KOPT-K1 (cell line): ENCODE measurements around the gene SNX21.
A peak's percentile ranks its signal among the peaks of the same experiment; 100 is the strongest.
"Not testable (repeated sequence)": the region's sequence is repeated elsewhere in the genome, so short reads cannot be mapped to it uniquely, and the experiment has no call there.

Experiments used
- H3K27ac ChIP-seq: fragments of 200-600 bp; sonication (generic); 2 replicates; pipeline ENCODE4 v1.5.1; 2016; ENCODE audit warnings: antibody characterized with exemption, mild to moderate bottlenecking, low read depth, low read length; ENCODE audit not compliant: poor library complexity, severe bottlenecking
- H3K36me3 ChIP-seq: fragments of 200-600 bp; sonication (generic); 2 replicates; pipeline ENCODE4 v1.5.1; 2017; ENCODE audit warnings: antibody characterized with exemption, mild to moderate bottlenecking, low read length, moderate library complexity; ENCODE audit not compliant: insufficient read depth
- H3K9me3 ChIP-seq: fragments of 200-600 bp; sonication (generic); 2 replicates; pipeline ENCODE4 v1.5.1; 2017; ENCODE audit warnings: antibody characterized with exemption, low read length, mild to moderate bottlenecking; ENCODE audit not compliant: insufficient read depth, poor library complexity, severe bottlenecking

The SNX21 gene

DNA sequence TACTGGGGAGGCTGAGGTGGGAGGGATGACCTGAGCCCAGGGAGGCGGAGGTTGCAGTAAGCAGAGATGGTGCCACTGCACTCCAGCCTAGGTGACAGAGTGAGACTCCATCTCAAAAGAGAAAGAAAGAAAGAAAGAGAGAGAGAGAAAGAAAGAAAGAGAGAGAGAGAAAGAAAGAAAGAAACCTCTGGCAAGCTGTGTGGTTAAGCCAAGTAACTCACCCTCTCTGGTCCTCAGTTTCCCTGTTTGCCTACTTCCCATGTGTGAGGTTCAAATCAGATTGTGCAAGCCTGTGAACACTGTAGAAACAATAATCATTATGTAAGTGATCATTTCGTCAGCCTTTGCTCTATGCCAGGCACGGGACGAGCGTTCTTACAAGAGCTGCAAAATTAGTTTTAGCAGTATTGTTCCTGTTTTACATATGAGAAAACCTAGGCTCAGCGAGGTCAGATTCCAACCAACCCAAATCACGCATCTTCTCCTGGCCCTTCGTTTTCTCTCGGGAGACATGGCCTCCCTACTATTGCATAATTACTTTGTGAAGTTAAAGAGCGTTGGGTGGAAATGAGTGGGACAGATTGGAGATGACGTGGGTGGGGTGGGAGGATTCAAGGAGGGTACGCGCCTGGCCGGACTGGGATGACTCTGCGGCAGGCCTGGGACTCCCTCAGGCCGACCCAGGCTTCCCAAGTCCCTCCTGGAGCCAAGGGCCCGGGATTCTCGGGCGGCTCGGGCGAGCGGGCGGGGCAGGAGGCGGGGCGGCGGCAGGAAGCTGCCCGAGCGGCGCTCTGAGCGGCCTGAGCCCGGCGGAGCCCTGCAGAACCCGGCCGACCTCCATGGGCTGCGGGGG lies at the start of gene SNX21:
Gene SNX21 (plus strand): TSS at position 770 of the 853 bp plus-strand sequence. CDS start 121 bp downstream, outside the sequence.
- H3K9me3 ChIP-seq = no peaks in the 10 kb centered on the region
- no peak within 1 kb of the TSS for H3K27ac ChIP-seq
- no peaks in the 10 kb centered on the region for H3K36me3 ChIP-seq

DNA sequence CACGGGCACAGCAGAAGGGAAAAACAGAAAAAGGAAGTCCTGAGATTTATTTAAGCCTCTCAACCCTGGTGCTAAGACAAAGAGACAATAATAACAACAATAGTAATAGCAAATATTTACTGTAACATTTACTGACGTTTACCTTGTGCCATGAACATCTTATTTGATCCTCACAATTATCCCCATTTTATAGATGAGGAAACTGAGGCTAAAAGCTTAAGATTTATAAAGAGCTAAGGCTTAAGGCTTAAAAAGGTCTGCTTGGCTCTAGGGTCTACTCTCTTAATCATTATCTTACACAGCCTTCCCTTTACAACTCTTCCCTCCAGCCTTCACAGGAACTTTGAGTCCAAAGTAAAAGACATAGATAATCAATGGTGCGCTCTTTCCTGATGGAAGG lies 45.2 kb upstream of the SNX21 start:
- H3K27ac ChIP-seq = no peak overlapping the region
- no peaks in the 10 kb centered on the region for H3K36me3 ChIP-seq
- no peaks in the 10 kb centered on the region for H3K9me3 ChIP-seq

DNA sequence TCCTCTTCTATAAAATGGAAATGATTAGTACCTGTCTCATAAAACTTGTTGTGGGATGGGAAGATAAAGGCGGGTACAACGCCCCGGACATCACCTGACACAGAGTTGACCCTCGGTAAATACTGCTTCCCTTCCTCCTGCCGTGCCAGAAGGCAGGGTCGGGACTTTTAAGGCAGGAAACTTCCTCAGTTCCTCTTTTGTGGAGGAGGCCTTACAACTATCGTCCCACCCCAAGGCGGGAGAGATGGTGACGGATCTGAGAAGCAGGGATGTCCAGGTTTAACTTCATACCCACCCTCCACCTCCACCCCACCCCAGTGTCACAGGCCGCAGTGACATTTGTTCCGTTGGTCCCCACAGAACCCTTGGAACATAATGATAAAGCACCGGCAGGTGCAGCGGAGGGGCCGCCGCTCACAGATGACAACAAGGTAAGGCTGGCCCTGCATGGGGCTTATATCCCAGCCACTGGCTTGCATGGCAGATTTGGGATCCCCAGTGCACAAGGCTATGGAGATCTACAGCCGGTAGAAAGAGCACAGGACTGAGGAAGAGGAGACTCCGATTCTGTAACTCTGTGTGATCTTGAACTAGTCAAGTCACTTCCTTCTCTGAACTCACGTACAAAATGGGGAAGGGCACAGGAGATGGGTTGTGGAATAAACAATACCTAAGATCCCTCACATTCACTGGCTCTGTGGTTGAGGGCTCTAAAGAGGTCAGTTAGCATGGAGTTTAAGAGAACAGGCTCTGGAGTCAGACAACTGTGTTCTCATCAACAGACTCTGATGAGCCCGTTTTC lies 41.1 kb upstream of the SNX21 start:
- Histone ChIP-seq H3K36me3 (peaks cover 34% of the 10 kb centered on the region), H3K9me3 (no peaks in the 10 kb centered on the region), H3K27ac (peak overlapping the region; percentile 67)

DNA sequence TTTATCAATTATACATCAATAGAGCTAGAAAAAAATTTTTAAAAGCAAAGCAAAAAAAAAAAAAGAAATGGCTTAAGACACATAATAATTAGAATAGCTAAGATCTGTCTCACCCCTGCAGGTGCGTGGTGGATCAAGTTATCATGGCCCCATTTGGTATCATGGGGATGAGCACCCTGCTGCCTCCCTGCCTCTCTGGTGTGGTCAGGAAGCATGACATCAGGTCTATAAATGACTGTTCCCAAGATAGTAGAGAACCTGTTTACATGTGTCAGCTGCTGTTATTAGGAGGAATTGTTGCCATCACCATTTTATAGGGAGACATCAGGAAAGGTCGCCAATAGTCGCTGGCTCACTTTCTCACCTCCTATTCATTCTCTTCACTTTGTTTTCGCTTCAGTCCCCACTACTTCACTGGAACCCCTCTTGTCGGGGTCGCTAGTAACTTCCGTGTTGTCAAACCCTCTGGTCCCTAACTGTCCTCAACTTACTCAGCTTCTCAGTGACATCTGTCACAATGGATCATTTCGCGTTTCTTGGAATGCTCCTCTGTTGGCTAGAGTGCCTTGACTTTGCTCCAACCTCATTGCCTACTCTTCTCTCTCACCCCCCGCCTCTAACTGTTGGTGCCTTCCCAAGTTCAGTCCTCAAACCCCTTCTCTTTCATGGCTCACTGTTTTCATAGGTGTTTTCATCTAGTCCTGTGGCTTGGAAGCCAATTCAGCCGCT lies 37.1 kb upstream of the SNX21 start:
- Histone ChIP-seq H3K9me3 (no peaks in the 10 kb centered on the region), H3K36me3 (peaks cover 43% of the 10 kb centered on the region)

GRCh38 chr20:45797510-45797909 lies 36.1 kb upstream of the SNX21 start:
- not testable (repeated sequence) for H3K27ac ChIP-seq, H3K9me3 ChIP-seq
- peaks cover 53% of the 10 kb centered on the region for H3K36me3 ChIP-seq

More for the DNA sequence above, 37.1 kb upstream of the SNX21 start:
- no peak overlapping the region for H3K27ac ChIP-seq

GRCh38 chr20:45797955-45798354 lies 35.6 kb upstream of the SNX21 start:
- H3K27ac ChIP-seq, H3K9me3 ChIP-seq: not testable (repeated sequence)
- H3K36me3 ChIP-seq = peaks cover 57% of the 10 kb centered on the region

- Histone ChIP-seq H3K36me3 (peaks cover 62% of the 10 kb centered on the region), H3K9me3 (no peaks in the 10 kb centered on the region), H3K27ac (peak overlapping the region; percentile 2)
Observed at GRCh38 chr20:45798935-45799642, 34.5 kb upstream of the SNX21 start.

DNA sequence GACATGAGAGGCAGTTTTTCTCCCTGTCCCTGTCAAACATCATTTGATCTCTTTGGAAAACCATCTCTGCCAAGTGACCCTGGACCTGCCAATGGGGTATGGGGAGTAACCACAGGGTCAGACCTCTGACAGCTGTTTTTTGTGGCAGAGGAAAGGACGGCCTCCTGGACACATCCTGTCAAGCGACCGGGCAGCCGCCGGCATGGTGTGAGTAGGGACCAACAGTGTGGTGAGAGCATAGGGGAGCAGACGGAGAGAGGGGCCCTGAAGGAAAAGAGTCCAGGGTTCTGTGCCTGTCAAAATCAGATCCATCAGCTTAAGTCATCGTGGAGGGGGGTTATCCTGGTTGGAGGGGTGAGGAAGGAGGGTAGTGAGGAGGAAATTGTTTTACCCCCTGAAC lies 31.7 kb upstream of the SNX21 start:
- peaks cover 65% of the 10 kb centered on the region for H3K36me3 ChIP-seq
- H3K27ac ChIP-seq = no peak overlapping the region
- H3K9me3 ChIP-seq = no peaks in the 10 kb centered on the region

GRCh38 chr20:45810191-45810970 lies 23.2 kb upstream of the SNX21 start:
- Histone ChIP-seq H3K27ac (no peak overlapping the region), H3K36me3 (peaks cover 86% of the 10 kb centered on the region), H3K9me3 (peaks cover 11% of the 10 kb centered on the region)

DNA sequence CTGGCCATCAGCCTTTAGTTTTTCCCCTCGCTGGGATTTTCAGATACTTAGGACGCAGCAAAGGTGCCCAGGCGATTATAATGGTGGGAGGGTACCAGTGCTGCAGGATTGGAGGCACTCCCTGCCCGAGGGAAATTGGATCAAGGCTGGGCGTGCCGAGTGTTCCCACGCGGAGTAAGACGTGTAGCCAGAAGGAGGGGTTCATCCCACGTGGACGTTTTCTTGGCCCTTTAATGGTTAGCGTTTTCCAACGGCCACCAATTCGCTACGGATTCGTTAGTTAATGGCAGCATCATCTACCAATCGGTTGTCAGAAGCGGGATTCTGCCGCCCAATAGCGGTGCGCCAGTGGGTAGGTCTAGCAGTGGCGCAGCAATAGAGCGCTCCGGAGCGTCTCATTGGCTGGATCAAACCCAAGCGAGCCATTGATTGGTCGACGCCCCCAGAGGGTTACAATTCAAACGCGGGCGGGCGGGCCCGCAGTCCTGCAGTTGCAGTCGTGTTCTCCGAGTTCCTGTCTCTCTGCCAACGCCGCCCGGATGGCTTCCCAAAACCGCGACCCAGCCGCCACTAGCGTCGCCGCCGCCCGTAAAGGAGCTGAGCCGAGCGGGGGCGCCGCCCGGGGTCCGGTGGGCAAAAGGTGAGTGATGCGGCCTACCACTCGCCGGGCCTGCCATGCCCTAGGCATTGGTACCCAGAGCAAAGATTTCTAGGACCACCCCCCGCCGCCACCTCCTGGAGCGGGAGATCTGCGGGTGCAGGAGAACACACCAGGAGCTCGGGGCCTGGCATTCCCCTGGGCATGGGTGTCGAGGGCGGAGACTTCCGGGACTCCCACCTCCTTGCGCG lies 21.2 kb upstream of the SNX21 start, which contains the start of gene UBE2C:
Gene UBE2C (plus strand): TSS at position 488 of the 849 bp plus-strand sequence. CDS start 52 bp downstream, at position 540.
- peak within 1 kb of the TSS; percentile 91 for H3K27ac ChIP-seq
- peaks cover 86% of the 10 kb centered on the region for H3K36me3 ChIP-seq
- peaks cover 11% of the 10 kb centered on the region for H3K9me3 ChIP-seq

- H3K36me3 ChIP-seq = peaks cover 84% of the 10 kb centered on the region
- peak overlapping the region; percentile 91 for H3K27ac ChIP-seq
- H3K9me3 ChIP-seq = peaks cover 11% of the 10 kb centered on the region
Observed at GRCh38 chr20:45813006-45813340, 20.6 kb upstream of the SNX21 start.

DNA sequence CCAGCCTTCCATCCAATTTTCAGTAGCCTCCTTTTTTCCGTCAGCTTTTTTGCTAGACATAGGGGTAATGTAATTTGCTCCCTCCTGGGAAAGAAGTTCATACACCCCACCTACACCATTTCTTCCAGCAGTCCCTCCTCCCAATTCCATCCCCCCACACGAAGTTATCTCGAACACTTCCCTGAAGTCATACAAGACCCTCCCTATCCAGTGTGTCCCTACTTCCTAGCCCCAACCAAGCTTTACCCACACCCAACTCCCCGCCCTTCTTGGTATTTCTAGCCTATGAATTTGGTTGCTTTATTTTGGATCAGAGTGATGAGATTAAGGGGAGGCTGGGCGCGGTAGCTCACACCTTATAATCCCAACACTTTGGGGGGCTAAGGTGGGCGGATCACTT lies 20.1 kb upstream of the SNX21 start:
- H3K9me3 ChIP-seq = peaks cover 11% of the 10 kb centered on the region
- H3K27ac ChIP-seq = peak overlapping the region; percentile 91
- peaks cover 79% of the 10 kb centered on the region for H3K36me3 ChIP-seq

DNA sequence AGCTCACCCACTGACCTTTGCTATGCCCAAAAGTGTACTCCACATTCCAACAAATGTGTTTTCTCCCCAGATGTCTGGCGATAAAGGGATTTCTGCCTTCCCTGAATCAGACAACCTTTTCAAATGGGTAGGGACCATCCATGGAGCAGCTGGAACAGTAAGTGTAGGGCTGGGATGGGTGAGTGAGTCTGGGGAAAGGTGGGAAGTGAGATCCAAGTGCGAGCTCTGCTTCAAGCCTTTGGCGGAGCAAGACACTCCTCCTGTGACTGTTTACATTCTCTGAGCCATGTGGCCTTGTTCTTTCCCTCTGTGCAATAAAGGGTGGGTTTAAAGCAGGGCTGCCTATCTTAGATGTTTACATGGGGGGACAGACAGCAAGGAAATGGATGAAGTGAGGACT lies 19.3 kb upstream of the SNX21 start:
- Histone ChIP-seq H3K27ac (no peak overlapping the region), H3K36me3 (peaks cover 71% of the 10 kb centered on the region), H3K9me3 (peaks cover 11% of the 10 kb centered on the region)
